22Rv1 (cell line): ENCODE data around the gene TIMP2.
"Not testable (repeated sequence)": the region's sequence is repeated elsewhere in the genome, so short reads cannot be mapped to it uniquely, and the experiment has no call there.

ENCODE experiments used
- H3K27ac ChIP-seq: fragments of 450-650 bp; 2 replicates; pipeline ENCODE4 v1.5.1; 2017
- ZFX ChIP-seq: fragments of 450-650 bp; IDR thresholded peaks from 2 replicates; pipeline ENCODE4 v1.6.1; 2017; ENCODE audit warnings: antibody characterized with exemption, borderline replicate concordance
- TF ChIP-seq, protein P1 (sequence below): fragments of 450-650 bp; IDR thresholded peaks from 2 replicates; pipeline ENCODE4 v1.5.1; 2017; ENCODE audit warnings: mild to moderate bottlenecking

Gene TIMP2

DNA sequence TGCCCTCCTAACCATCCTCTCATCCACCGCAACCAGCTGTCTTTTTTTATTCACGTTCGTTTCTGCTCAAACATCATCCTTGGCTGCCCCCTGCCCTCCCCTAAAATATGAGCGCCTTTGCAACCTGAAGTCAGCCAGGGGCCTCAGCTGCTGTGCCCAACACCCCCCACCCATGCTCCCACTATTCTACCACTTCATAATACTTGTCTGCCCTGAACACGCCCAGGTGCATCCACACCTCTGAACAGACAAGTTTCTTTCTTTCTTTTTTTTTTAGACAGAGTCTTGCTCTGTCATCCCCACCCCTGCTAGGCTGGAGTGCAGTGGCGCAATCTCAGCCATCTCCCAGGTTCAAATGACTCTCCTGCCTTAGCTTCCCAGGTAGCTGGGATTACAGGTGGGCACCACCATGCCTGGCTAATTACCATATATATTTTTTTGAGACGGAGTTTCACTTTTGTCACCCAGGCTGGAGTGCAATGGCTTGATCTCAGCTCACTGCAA lies 49.0 kb downstream of the TIMP2 start:
- H3K27ac ChIP-seq, result no peak overlapping the region
- no peak for TF ChIP-seq ZFX
- TF ChIP-seq, protein P1, sequence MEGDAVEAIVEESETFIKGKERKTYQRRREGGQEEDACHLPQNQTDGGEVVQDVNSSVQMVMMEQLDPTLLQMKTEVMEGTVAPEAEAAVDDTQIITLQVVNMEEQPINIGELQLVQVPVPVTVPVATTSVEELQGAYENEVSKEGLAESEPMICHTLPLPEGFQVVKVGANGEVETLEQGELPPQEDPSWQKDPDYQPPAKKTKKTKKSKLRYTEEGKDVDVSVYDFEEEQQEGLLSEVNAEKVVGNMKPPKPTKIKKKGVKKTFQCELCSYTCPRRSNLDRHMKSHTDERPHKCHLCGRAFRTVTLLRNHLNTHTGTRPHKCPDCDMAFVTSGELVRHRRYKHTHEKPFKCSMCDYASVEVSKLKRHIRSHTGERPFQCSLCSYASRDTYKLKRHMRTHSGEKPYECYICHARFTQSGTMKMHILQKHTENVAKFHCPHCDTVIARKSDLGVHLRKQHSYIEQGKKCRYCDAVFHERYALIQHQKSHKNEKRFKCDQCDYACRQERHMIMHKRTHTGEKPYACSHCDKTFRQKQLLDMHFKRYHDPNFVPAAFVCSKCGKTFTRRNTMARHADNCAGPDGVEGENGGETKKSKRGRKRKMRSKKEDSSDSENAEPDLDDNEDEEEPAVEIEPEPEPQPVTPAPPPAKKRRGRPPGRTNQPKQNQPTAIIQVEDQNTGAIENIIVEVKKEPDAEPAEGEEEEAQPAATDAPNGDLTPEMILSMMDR, result no peak

DNA sequence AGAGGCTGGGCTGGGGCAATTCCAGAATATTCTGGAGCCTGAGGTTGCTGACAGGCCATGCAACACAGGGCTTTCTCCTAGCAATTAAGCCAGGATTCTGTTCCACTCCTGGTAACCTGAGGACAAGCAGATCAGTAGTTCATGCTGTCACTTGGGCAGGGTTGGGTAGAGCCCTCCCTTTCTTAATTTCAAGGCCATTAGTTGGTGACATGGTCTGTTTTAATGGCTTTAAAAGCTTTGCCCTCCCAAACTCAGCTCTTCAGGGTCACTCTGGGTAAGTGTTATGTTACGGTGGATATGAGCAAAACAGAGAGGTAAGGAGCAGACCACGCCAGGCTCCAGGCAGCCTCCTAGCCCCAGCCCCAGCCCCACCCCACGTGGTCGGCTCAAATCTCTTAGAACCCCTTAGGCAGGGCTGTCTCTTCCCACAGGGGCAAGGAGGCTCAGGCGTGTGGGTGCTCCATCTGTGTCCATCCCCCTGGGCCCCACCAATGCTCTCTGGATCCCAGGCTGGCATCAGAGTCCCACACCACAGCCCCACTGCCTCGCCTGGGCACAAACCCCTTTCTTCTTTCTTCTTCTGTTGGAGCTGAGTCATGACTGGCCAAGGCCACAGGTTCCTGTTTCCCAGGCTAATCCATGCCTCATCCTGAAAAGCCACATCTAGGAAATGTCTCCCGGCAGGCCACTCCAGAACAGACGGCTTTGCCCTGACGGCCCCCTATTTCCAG lies 49.7 kb downstream of the TIMP2 start:
- no peak overlapping the region for H3K27ac ChIP-seq
- TF ChIP-seq, protein P1, result no peak
- no peak for TF ChIP-seq ZFX

DNA sequence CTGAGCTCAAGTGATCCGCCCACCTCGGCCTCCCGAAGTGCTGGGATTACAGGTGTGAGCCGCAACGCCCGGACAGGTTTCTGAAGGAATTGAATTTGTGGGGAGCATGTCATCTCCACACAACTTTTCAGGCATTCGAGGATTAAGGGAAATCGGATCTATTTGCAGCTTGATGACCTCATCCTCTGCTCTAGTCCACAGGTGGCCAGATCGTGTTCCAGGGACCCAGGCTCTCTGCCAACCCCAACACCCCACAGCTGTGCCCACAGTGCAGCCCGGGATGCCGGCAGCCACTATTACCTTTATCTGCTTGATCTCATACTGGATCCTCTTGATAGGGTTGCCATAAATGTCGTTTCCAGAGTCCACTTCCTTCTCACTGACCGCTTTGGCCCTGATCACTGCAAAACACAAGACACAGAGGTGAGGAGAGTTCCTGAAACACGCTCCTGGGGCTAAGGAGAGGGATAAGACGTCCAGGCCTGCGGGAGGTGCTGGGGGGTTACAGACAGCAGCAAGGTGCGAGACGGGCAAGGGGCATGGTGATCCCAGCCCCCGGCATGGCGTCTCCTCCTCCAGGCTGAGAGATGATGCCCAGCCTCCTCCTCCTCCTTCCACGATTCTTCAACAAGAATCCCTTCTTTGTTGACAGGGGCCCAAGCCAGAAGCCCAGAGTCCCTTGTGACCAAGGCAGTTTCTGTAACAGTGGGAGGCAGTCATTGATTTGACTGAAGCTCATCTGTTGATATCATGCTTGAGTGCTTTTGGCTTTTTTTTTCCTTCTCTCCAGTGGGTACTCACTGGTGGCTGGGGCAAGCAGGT lies 51.5 kb downstream of the TIMP2 start:
- TF ChIP-seq, protein P1, result no peak
- no peak for TF ChIP-seq ZFX
- no peak overlapping the region for H3K27ac ChIP-seq

DNA sequence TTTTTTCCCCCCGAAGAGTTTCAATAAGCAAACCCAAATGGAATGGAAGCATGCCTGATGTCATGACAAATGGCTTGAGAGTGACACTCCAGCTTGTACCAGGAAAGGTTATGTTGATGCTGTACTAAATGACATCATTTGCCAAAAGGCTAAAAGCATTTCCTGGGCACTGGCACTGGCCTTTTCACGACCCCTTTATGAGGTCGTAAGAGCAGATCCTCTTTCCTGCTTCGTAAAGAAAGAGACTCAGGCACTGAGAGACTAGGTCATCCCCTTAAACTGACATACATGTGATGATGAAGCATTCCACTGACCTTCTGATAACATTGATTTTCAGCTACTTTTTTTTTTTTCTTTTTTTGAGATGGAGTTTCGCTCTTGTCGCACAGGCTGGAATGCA lies 52.7 kb downstream of the TIMP2 start:
- no peak overlapping the region for H3K27ac ChIP-seq
- TF ChIP-seq, protein P1, result no peak
- no peak for TF ChIP-seq ZFX

DNA sequence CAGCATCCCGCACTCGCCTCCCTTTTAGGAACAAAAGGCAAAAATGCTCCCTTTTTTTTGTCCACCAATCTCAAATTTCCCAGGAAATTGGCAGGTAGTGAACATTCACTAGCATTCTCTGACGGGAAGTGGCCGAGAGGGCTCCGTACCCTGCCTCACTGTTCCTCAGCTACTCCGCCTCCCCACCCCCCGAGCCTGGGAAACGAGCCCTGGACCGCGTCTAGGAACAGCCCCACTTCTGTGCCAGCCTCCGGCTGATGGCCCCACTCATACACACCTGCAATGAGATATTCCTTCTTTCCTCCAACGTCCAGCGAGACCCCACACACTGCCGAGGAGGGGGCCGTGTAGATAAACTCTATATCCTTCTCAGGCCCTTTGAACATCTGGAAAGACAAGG lies 54.6 kb downstream of the TIMP2 start:
- TF ChIP-seq ZFX, result no peak
- TF ChIP-seq, protein P1, result no peak
- H3K27ac ChIP-seq, result no peak overlapping the region

DNA sequence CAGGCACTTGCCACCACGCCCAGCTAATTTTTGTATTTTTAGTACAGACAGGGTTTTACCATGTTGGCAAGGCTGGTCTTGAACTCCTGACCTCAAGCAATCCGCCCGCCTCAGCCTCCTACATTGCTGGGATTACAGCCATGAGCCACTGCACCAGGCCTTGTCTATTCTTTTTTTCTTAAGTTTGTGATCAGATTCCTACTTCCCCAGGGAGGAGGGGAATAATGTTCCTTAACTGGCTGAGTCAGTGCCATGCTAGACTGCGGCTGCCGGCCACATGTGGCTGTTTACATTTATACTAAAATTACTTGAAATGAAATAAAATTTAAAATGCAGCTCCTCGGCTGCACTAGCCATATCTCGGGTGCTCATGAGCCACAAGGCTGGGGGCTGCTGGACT lies 56.8 kb downstream of the TIMP2 start:
- H3K27ac ChIP-seq, result no peak overlapping the region
- no peak for TF ChIP-seq ZFX
- TF ChIP-seq, protein P1, result no peak

DNA sequence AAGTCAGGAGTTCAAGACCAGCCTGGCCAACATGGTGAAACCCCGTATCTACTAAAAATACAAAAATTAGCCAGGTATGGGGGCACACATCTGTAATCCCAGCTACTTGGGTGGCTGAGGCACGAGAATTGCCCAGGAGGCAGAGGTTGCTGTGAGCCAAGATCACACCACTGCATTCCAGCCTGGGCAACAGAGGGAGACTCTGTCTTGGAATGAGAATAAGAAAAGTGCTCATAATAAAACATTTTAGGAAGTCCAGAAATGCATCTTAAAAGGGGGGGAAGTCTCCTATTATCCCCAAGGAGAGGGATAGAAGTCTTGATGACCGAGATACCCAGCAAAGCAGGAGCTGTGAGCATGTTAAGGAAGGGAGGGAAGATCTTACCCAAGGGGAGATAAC lies 58.1 kb downstream of the TIMP2 start:
- H3K27ac ChIP-seq, result not testable (repeated sequence)
